DND-41 (cell line): ENCODE measurements around the gene GSTO1.
"Not testable (repeated sequence)": the region's sequence is repeated elsewhere in the genome, so short reads cannot be mapped to it uniquely, and the experiment has no call there.

Experiments used
- EZH2 ChIP-seq: IDR thresholded peaks from 3 replicates; pipeline ENCODE4 v1.6.1; 2012; ENCODE audit warnings: borderline replicate concordance, low read depth, mild to moderate bottlenecking, moderate library complexity, low read length, inconsistent platforms; ENCODE audit not compliant: severe bottlenecking
- TF ChIP-seq, protein P1 (sequence below): IDR thresholded peaks from 2 replicates; pipeline ENCODE4 v1.5.1; 2012; ENCODE audit warnings: borderline replicate concordance, low read length, moderate library complexity, mild to moderate bottlenecking; ENCODE audit not compliant: poor library complexity, severe bottlenecking; ENCODE audit errors: extremely low read depth

DNA sequence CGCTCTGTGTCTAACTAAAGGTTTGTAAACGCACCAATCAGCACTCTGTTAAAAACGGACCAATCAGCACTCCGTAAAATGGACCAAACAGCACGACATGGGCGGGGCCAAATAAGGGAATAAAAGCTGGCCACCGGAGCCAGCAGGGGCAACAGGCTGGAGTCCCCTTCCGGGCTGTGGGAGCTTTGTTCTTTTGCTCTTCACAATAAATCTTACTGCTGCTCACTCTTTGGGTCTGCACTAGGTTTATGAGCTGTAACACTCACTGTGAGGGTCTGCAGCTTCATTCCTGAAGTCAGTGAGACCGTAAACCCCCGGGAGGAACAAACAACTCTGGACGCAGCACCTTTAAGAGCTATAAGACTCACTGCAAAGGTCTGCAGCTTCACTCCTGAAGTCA is 5.8 kb upstream of the GSTO1 start:
- TF ChIP-seq, protein P1, sequence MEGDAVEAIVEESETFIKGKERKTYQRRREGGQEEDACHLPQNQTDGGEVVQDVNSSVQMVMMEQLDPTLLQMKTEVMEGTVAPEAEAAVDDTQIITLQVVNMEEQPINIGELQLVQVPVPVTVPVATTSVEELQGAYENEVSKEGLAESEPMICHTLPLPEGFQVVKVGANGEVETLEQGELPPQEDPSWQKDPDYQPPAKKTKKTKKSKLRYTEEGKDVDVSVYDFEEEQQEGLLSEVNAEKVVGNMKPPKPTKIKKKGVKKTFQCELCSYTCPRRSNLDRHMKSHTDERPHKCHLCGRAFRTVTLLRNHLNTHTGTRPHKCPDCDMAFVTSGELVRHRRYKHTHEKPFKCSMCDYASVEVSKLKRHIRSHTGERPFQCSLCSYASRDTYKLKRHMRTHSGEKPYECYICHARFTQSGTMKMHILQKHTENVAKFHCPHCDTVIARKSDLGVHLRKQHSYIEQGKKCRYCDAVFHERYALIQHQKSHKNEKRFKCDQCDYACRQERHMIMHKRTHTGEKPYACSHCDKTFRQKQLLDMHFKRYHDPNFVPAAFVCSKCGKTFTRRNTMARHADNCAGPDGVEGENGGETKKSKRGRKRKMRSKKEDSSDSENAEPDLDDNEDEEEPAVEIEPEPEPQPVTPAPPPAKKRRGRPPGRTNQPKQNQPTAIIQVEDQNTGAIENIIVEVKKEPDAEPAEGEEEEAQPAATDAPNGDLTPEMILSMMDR: not testable (repeated sequence)
- TF ChIP-seq EZH2: not testable (repeated sequence)
